Transverse colon (tissue), 4 donors: ENCODE results near the gene SHH. TPM values are rescaled to one million over a fixed set of nuclear protein-coding genes. Genes with fewer than 3 reads are reported as not detected.

Source experiments
- DNase-seq: peaks from one replicate; pipeline ENCODE4 v3.0.0-alpha.2; 2019
- H3K27ac ChIP-seq, 4 donors: fragments of 200-600 bp; sonication (generic); 2 replicates each; pipeline ENCODE4 v1.5.1; 2016 to 2018; ENCODE audit warnings: inconsistent platforms in 4 of 4
- H3K27me3 ChIP-seq: fragments of 200-600 bp; sonication (generic); 2 replicates; pipeline ENCODE4 v1.5.1; 2017; ENCODE audit warnings: inconsistent platforms
- H3K36me3 ChIP-seq, 4 donors: fragments of 200-600 bp; sonication (generic); 2 replicates each; pipeline ENCODE4 v1.5.1; 2017 to 2019; ENCODE audit warnings: inconsistent platforms in 4 of 4
- H3K4me1 ChIP-seq, 4 donors: fragments of 200-600 bp; sonication (generic); 2 replicates each; pipeline ENCODE4 v1.5.1; 2017 to 2020; ENCODE audit warnings: inconsistent platforms in 4 of 4
- H3K4me3 ChIP-seq, 4 donors: fragments of 200-600 bp; sonication (generic); 1 replicate in 1 of 4; 2 replicates in 3 of 4; pipeline versions ENCODE4 v1.5.1 to v1.6.1; 2017 to 2019; ENCODE audit warnings: inconsistent platforms in 4 of 4
- H3K9me3 ChIP-seq, 2 donors: fragments of 200-600 bp; sonication (generic); 2 replicates each; pipeline ENCODE4 v1.5.1; 2017 to 2019; ENCODE audit warnings: inconsistent platforms in 2 of 2
- CTCF ChIP-seq, 5 experiments: fragments of 200-600 bp in 3 of 5; fragments of 450-650 bp in 2 of 5; sonication (generic) in 3 of 5; IDR thresholded peaks; 1 replicate in 2 of 5; 2 replicates in 3 of 5; pipeline ENCODE4 v1.5.1; 2016 to 2017; ENCODE audit warnings: antibody characterized with exemption in 5 of 5, inconsistent platforms in 3 of 5, mild to moderate bottlenecking in 2 of 5, moderate library complexity in 1 of 5
- EP300 ChIP-seq: sonication (generic); formaldehyde crosslinking; IDR thresholded peaks from one replicate; pipeline ENCODE4 v1.6.1; 2017; ENCODE audit warnings: antibody characterized with exemption, low read depth
- POLR2A ChIP-seq: fragments of 450-650 bp; IDR thresholded peaks from one replicate; pipeline ENCODE4 v1.6.1; 2016; ENCODE audit warnings: antibody characterized with exemption, mild to moderate bottlenecking, moderate library complexity
- POLR2AphosphoS5 ChIP-seq, 3 donors: sonication (generic); formaldehyde crosslinking; IDR thresholded peaks; one replicate each; pipeline ENCODE4 v1.6.1; 2016; ENCODE audit warnings: antibody characterized with exemption in 3 of 3
- WGBS, 2 donors: methylation state at CpG; one replicate each; pipeline ENCODE4 v1.1.5; 2018; ENCODE audit warnings: low coverage in 1 of 2; 5-methylcytosine and 5-hydroxymethylcytosine counted together
- in situ Hi-C, 4 donors: fragments of 200-750 bp; cut with MboI; loops; one replicate each; pipeline versions ENCODE4 v1.15.0 to v1.15.1; 2017; ENCODE audit warnings: low sequenced_read_pairs in 3 of 4, low pct_ligation_motif_present in 1 of 4, low pct_unique_long_range_greater_than_20kb in 1 of 4
- intact Hi-C: fragments of 100-400 bp; cut with DNase I; formaldehyde crosslinking; loops from one replicate; pipeline ENCODE4 v1.15.1; 2023; ENCODE audit warnings: low total_unique reads
- total RNA-seq, 4 donors: library from RNA; depleted of rRNA; stranded (reverse); fragments of >200 nt; gene quantifications; one replicate each; pipeline ENCODE4 v1.1.0, GENCODE V29; 2016

The SHH gene
- total RNA-seq, 4 donors from 2014 or later, result 0.40 to 3.7 (median 2.0) TPM

- H3K27ac ChIP-seq, result peak overlapping the region in 1 of 4 donors; percentile 32
- no peaks in the 10 kb centered on the region for H3K36me3 ChIP-seq
- TF ChIP-seq CTCF (IDR thresholded peaks at IDR 0.05) (no peak), POLR2AphosphoS5 (IDR thresholded peaks at IDR 0.05) (no peak), POLR2A (no peak)
- H3K4me1 ChIP-seq, result peaks cover 0 to 4% (median 0%) of the 10 kb centered on the region in 4 donors
- DNase-seq, result no peak
- H3K9me3 ChIP-seq, result no peaks in the 10 kb centered on the region
- no peak overlapping the region for H3K4me3 ChIP-seq
- H3K27me3 ChIP-seq, result peaks cover 13% of the 10 kb centered on the region
- intact Hi-C loops, result no loop called here
- 8 to 46% methylated on average over 2 to 3 of the region's 3 CpGs for WGBS, 2 donors
- in situ Hi-C loops, result no loop called here
Observed at GRCh38 chr7:155825336-155825735, 13.1 kb upstream of the SHH start.

GRCh38 chr7:155824227-155824886 is 12.1 kb upstream of the SHH start:
- H3K9me3 ChIP-seq, result no peaks in the 10 kb centered on the region
- peaks cover 0 to 4% (median 0%) of the 10 kb centered on the region in 4 donors for H3K4me1 ChIP-seq
- H3K36me3 ChIP-seq, result no peaks in the 10 kb centered on the region
- H3K4me3 ChIP-seq, result no peak overlapping the region
- in situ Hi-C loops, result loop anchor here in 2 of 4 donors (25.0 kb wide), 2 partner anchors 638 to 988 kb away; no protein-coding TSS in a partner anchor
- H3K27ac ChIP-seq, result peak overlapping the region in 1 of 4 donors; percentile 32
- peaks cover 14% of the 10 kb centered on the region for H3K27me3 ChIP-seq
- TF ChIP-seq POLR2AphosphoS5 (IDR thresholded peaks at IDR 0.05), result peak in 1 of 3 donors; percentile 10
- TF ChIP-seq CTCF (IDR thresholded peaks at IDR 0.05), result no peak
- 51 to 76% methylated on average over 6 to 17 of the region's 17 CpGs for WGBS, 2 donors
- peak; percentile 87 for DNase-seq
- intact Hi-C loops, result no loop called here

- Histone ChIP-seq H3K4me3 (no peak overlapping the region), H3K36me3 (no peaks in the 10 kb centered on the region), H3K4me1 (peaks cover 0 to 4% (median 0%) of the 10 kb centered on the region in 4 donors), H3K27ac (no peak overlapping the region), H3K9me3 (no peaks in the 10 kb centered on the region), H3K27me3 (peaks cover 21% of the 10 kb centered on the region)
- no peak for DNase-seq
- intact Hi-C loops (no loop called here), in situ Hi-C loops (loop anchor here in 2 of 4 donors (25.0 kb wide), 2 partner anchors 640 to 990 kb away; no protein-coding TSS in a partner anchor)
- TF ChIP-seq POLR2AphosphoS5 (IDR thresholded peaks at IDR 0.05) (no peak), POLR2A (no peak), CTCF (IDR thresholded peaks at IDR 0.05) (no peak)
- 60 to 80% methylated on average over 1 to 11 of the region's 11 CpGs for WGBS, 2 donors
Observed at GRCh38 chr7:155821851-155822250, 9.6 kb upstream of the SHH start.

GRCh38 chr7:155820788-155821187 is 8.5 kb upstream of the SHH start:
- Histone ChIP-seq H3K27ac (no peak overlapping the region), H3K4me1 (peaks cover 0 to 4% (median 0%) of the 10 kb centered on the region in 4 donors), H3K36me3 (no peaks in the 10 kb centered on the region), H3K4me3 (no peak overlapping the region), H3K27me3 (peaks cover 28% of the 10 kb centered on the region), H3K9me3 (no peaks in the 10 kb centered on the region)
- in situ Hi-C loops, result loop anchor here in 2 of 4 donors (25.0 kb wide), 2 partner anchors 642 to 992 kb away; no protein-coding TSS in a partner anchor
- intact Hi-C loops, result no loop called here
- no peak for TF ChIP-seq POLR2AphosphoS5 (IDR thresholded peaks at IDR 0.05)
- no peak for TF ChIP-seq CTCF (IDR thresholded peaks at IDR 0.05)
- TF ChIP-seq POLR2A, result no peak
- TF ChIP-seq EP300, result no peak
- no peak for DNase-seq
- WGBS, 2 donors, result 84 to 100% methylated on average over 1 to 13 of the region's 13 CpGs
